Mesenchymal stem cell (in vitro differentiated cells and primary cell): ENCODE results near the gene SORBS1.

Source experiments
- DNase-seq: peaks from one replicate; pipeline ENCODE4 v3.0.0-alpha.2; 2013
- H2AFZ ChIP-seq: one replicate; pipeline ENCODE4 v1.6.1; 2013; ENCODE audit warnings: low read depth, mild to moderate bottlenecking, control low read depth, inconsistent platforms, low read length, moderate library complexity
- H2AK5ac ChIP-seq: 2 replicates; pipeline ENCODE4 v1.6.1; 2013; ENCODE audit warnings: low read length, moderate library complexity, mild to moderate bottlenecking, inconsistent platforms; ENCODE audit not compliant: severe bottlenecking
- H2BK120ac ChIP-seq: one replicate; pipeline ENCODE4 v1.6.1; 2013; ENCODE audit warnings: low read depth, mild to moderate bottlenecking, inconsistent platforms, low read length, moderate library complexity
- H2BK12ac ChIP-seq, 2 experiments: one replicate each; pipeline ENCODE4 v1.6.1; 2013; ENCODE audit warnings: inconsistent platforms in 2 of 2, low read length in 2 of 2, mild to moderate bottlenecking in 2 of 2, moderate library complexity in 2 of 2, control low read depth in 1 of 2
- H2BK15ac ChIP-seq: one replicate; pipeline ENCODE4 v1.6.1; 2013; ENCODE audit warnings: mild to moderate bottlenecking, low read depth, inconsistent platforms; ENCODE audit not compliant: poor library complexity, severe bottlenecking
- H2BK5ac ChIP-seq: 2 replicates; pipeline ENCODE4 v1.6.1; 2013; ENCODE audit warnings: low read depth, mild to moderate bottlenecking, low read length, control low read depth, inconsistent platforms; ENCODE audit not compliant: poor library complexity, severe bottlenecking
- H3K14ac ChIP-seq, 2 experiments: one replicate each; pipeline ENCODE4 v1.6.1; 2013; ENCODE audit warnings: inconsistent platforms in 2 of 2, low read length in 2 of 2, control low read depth in 1 of 2, mild to moderate bottlenecking in 1 of 2, moderate library complexity in 1 of 2
- H3K18ac ChIP-seq, 2 experiments: one replicate each; pipeline ENCODE4 v1.6.1; 2013; ENCODE audit warnings: inconsistent platforms in 2 of 2, low read length in 2 of 2, control low read depth in 1 of 2, low read depth in 1 of 2, mild to moderate bottlenecking in 1 of 2
- H3K23ac ChIP-seq, 2 experiments: one replicate each; pipeline ENCODE4 v1.6.1; 2013; ENCODE audit warnings: inconsistent platforms in 2 of 2, low read length in 2 of 2, mild to moderate bottlenecking in 2 of 2, moderate library complexity in 2 of 2, control low read depth in 1 of 2
- H3K27ac ChIP-seq: 2 replicates; pipeline ENCODE4 v1.5.1; 2013; ENCODE audit warnings: mild to moderate bottlenecking, moderate library complexity, low read length, control low read depth, inconsistent platforms; ENCODE audit not compliant: poor library complexity, severe bottlenecking
- H3K27me3 ChIP-seq, 2 experiments: 2 replicates each; pipeline versions ENCODE4 v1.6.1 to v1.7.0; 2013; ENCODE audit warnings: low read length in 2 of 2, mild to moderate bottlenecking in 2 of 2, moderate library complexity in 2 of 2, control low read depth in 1 of 2, inconsistent platforms in 1 of 2; ENCODE audit not compliant: control insufficient read depth in 1 of 2, insufficient read depth in 1 of 2
- H3K36me3 ChIP-seq, 2 experiments: 2 replicates each; pipeline versions ENCODE4 v1.6.1 to v1.7.0; 2013; ENCODE audit warnings: low read length in 2 of 2, control low read depth in 1 of 2, inconsistent platforms in 1 of 2, low read depth in 1 of 2, mild to moderate bottlenecking in 1 of 2; ENCODE audit not compliant: insufficient read depth in 2 of 2, control insufficient read depth in 1 of 2
- H3K4ac ChIP-seq, 2 experiments: one replicate each; pipeline ENCODE4 v1.6.1; 2013; ENCODE audit warnings: inconsistent platforms in 2 of 2, low read length in 2 of 2, mild to moderate bottlenecking in 2 of 2, moderate library complexity in 2 of 2, control low read depth in 1 of 2, low read depth in 1 of 2
- H3K4me1 ChIP-seq: 2 replicates; pipeline ENCODE4 v1.6.1; 2013; ENCODE audit warnings: low read depth, low read length, control low read depth; ENCODE audit not compliant: control insufficient read depth, insufficient read depth
- H3K4me2 ChIP-seq: 2 replicates; pipeline ENCODE4 v1.6.1; 2013; ENCODE audit warnings: low read length, mild to moderate bottlenecking, inconsistent platforms; ENCODE audit not compliant: poor library complexity, severe bottlenecking
- H3K4me3 ChIP-seq, 2 experiments: 2 replicates each; pipeline versions ENCODE4 v1.5.1 to v1.7.0; 2013; ENCODE audit warnings: low read length in 2 of 2, mild to moderate bottlenecking in 2 of 2, control low read depth in 1 of 2, low read depth in 1 of 2; ENCODE audit not compliant: insufficient read depth in 1 of 2
- H3K79me1 ChIP-seq: replicated peaks from 2 replicates; pipeline ENCODE4 v1.6.1; 2013; ENCODE audit warnings: mild to moderate bottlenecking, control low read depth, low read length, inconsistent platforms; ENCODE audit not compliant: poor library complexity, severe bottlenecking
- H3K9ac ChIP-seq: 2 replicates; pipeline ENCODE4 v1.7.0; 2013; ENCODE audit warnings: mild to moderate bottlenecking, low read length, moderate library complexity
- H3K9me3 ChIP-seq: 2 replicates; pipeline ENCODE4 v1.7.0; 2013; ENCODE audit warnings: mild to moderate bottlenecking, low read length; ENCODE audit not compliant: control insufficient read depth
- H4K8ac ChIP-seq: one replicate; pipeline ENCODE4 v1.6.1; 2013; ENCODE audit warnings: inconsistent platforms, mild to moderate bottlenecking, low read length, moderate library complexity
- H4K91ac ChIP-seq: one replicate; pipeline ENCODE4 v1.6.1; 2013; ENCODE audit warnings: mild to moderate bottlenecking, low read length, inconsistent platforms
- WGBS: methylation state at CpG from one replicate; pipeline ENCODE4 v1.1.7; 2013; ENCODE audit warnings: mixed read lengths; 5-methylcytosine and 5-hydroxymethylcytosine counted together

SORBS1 gene

GRCh38 chr10:95331596-95332130, 229.5 kb downstream of the SORBS1 start:
- DNase-seq: no peak
- Histone ChIP-seq H2BK5ac (no peak overlapping the region), H3K27ac (no peak overlapping the region), H3K36me3 (no peaks in the 10 kb centered on the region), H3K14ac (no peak overlapping the region), H3K4ac (no peak overlapping the region), H2BK15ac (no peak overlapping the region), H3K4me1 (peaks cover 15% of the 10 kb centered on the region), H3K9ac (no peak overlapping the region), H3K79me1 (no peaks in the 10 kb centered on the region), H3K18ac (peak overlapping the region in 1 of 2 experiments; percentile 0), H4K91ac (no peak overlapping the region), H4K8ac (no peak overlapping the region), H2BK120ac (no peak overlapping the region), H2AFZ (no peak overlapping the region), H2AK5ac (no peak overlapping the region), H3K4me3 (no peak overlapping the region), H3K27me3 (no peaks in the 10 kb centered on the region), H3K4me2 (no peak overlapping the region), H2BK12ac (peak overlapping the region in 1 of 2 experiments; percentile 68), H3K9me3 (no peaks in the 10 kb centered on the region), H3K23ac (no peak overlapping the region)
- 97% methylated on average over 2 of the region's 3 CpGs for WGBS

- Histone ChIP-seq H3K27ac (no peak overlapping the region), H2BK12ac (no peak overlapping the region), H2BK15ac (no peak overlapping the region), H3K14ac (no peak overlapping the region), H3K23ac (no peak overlapping the region), H3K9me3 (no peaks in the 10 kb centered on the region), H4K91ac (no peak overlapping the region), H3K9ac (no peak overlapping the region), H3K4ac (no peak overlapping the region), H2BK5ac (no peak overlapping the region), H3K18ac (peak overlapping the region in 1 of 2 experiments; percentile 0), H4K8ac (no peak overlapping the region), H3K36me3 (no peaks in the 10 kb centered on the region), H3K27me3 (no peaks in the 10 kb centered on the region), H3K79me1 (no peaks in the 10 kb centered on the region), H2AFZ (no peak overlapping the region), H3K4me1 (peaks cover 15% of the 10 kb centered on the region), H3K4me2 (no peak overlapping the region), H3K4me3 (no peak overlapping the region), H2BK120ac (no peak overlapping the region), H2AK5ac (no peak overlapping the region)
- DNase-seq: no peak
- 100% methylated on average over 1 of the region's 1 CpG for WGBS
Measured at GRCh38 chr10:95330966-95331453, 230.2 kb downstream of the SORBS1 start.

GRCh38 chr10:95329296-95329695, 231.9 kb downstream of the SORBS1 start:
- no peak overlapping the region for H3K23ac ChIP-seq
- H3K4me2 ChIP-seq: no peak overlapping the region
- H4K8ac ChIP-seq: no peak overlapping the region
- H4K91ac ChIP-seq: no peak overlapping the region
- peak overlapping the region in 1 of 2 experiments; percentile 49 for H3K18ac ChIP-seq
- H2AFZ ChIP-seq: no peak overlapping the region
- no peak for DNase-seq
- no peak overlapping the region for H2BK12ac ChIP-seq
- H3K14ac ChIP-seq: no peak overlapping the region
- H3K4me3 ChIP-seq: no peak overlapping the region
- WGBS: 95% methylated on average over 3 of the region's 9 CpGs
- H3K9ac ChIP-seq: no peak overlapping the region
- no peak overlapping the region for H2BK15ac ChIP-seq
- H2BK5ac ChIP-seq: no peak overlapping the region
- H3K79me1 ChIP-seq: no peaks in the 10 kb centered on the region
- no peak overlapping the region for H2AK5ac ChIP-seq
- H3K4me1 ChIP-seq: peaks cover 9% of the 10 kb centered on the region
- H3K9me3 ChIP-seq: no peaks in the 10 kb centered on the region
- no peak overlapping the region for H3K27ac ChIP-seq
- H2BK120ac ChIP-seq: no peak overlapping the region
- H3K36me3 ChIP-seq: no peaks in the 10 kb centered on the region
- no peak overlapping the region for H3K4ac ChIP-seq
- no peaks in the 10 kb centered on the region for H3K27me3 ChIP-seq

- peaks cover 6% of the 10 kb centered on the region for H3K4me1 ChIP-seq
- no peak overlapping the region for H2AK5ac ChIP-seq
- no peaks in the 10 kb centered on the region for H3K27me3 ChIP-seq
- H4K8ac ChIP-seq: no peak overlapping the region
- H3K36me3 ChIP-seq: no peaks in the 10 kb centered on the region
- H2AFZ ChIP-seq: no peak overlapping the region
- no peak overlapping the region for H3K9ac ChIP-seq
- H2BK12ac ChIP-seq: no peak overlapping the region
- no peak overlapping the region for H2BK15ac ChIP-seq
- H2BK120ac ChIP-seq: no peak overlapping the region
- no peak overlapping the region for H3K27ac ChIP-seq
- H3K79me1 ChIP-seq: no peaks in the 10 kb centered on the region
- H3K4me2 ChIP-seq: no peak overlapping the region
- no peak overlapping the region for H4K91ac ChIP-seq
- H3K14ac ChIP-seq: no peak overlapping the region
- H3K23ac ChIP-seq: no peak overlapping the region
- H2BK5ac ChIP-seq: no peak overlapping the region
- WGBS: 100% methylated on average over 3 of the region's 3 CpGs
- DNase-seq: no peak
- no peak overlapping the region for H3K18ac ChIP-seq
- H3K4ac ChIP-seq: no peak overlapping the region
- H3K4me3 ChIP-seq: no peak overlapping the region
- no peaks in the 10 kb centered on the region for H3K9me3 ChIP-seq
Measured at GRCh38 chr10:95328013-95328412, 233.2 kb downstream of the SORBS1 start.
